K562 (cell line): ENCODE results near the gene MYO16. TPM values are rescaled to one million over a fixed set of nuclear protein-coding genes. Genes with fewer than 3 reads are reported as not detected.

Experiments
- ATAC-seq: fragments of 200-7000 bp; cut with Tn5 transposase; 3 replicates; pipeline ENCODE4 v1.9.1; 2020; ENCODE audit warnings: moderate library complexity
- BruUV-seq: library from RNA; stranded (reverse); fragments of 400-500 nt; replicated peaks from 2 replicates; lab custom pipeline; 2021; lab: Mats Ljungman, UMichigan
- CTCF ChIA-PET: fragments of 300-600 bp; formaldehyde crosslinking; extraction: SDS; loops from one replicate; lab custom pipeline; 2021; ENCODE audit warnings: low intra/inter-chr PET ratio; lab: Yijun Ruan, JAX
- POLR2A ChIA-PET: fragments of 300-600, 350-650 bp; sonication (Branson Sonifier 250); formaldehyde crosslinking; extraction: SDS; loops from one replicate; lab custom pipeline; 2021; ENCODE audit warnings: antibody characterized with exemption, inconsistent platforms; lab: Yijun Ruan, JAX
- DNase-seq, 4 experiments: peaks; one replicate each; pipeline versions ENCODE4 v3.0.0 to v3.0.0-alpha.2; 2011 to 2018; ENCODE audit warnings: low spot score in 3 of 4, mixed read lengths in 3 of 4; ENCODE audit errors: extremely low read depth in 1 of 4
- FAIRE-seq: peaks from 2 replicates; lab custom pipeline; 2011; peaks lifted over from hg19 to GRCh38; lab: Jason Lieb, UNC
- H2AFZ ChIP-seq: 2 replicates; pipeline ENCODE4 v1.6.0; 2011; ENCODE audit warnings: low read depth, low read length, control low read depth, inconsistent platforms
- H3K27ac ChIP-seq: fragments of 200-600 bp; 3 replicates; pipeline ENCODE4 v1.8.0; 2011; ENCODE audit warnings: low read depth, mild to moderate bottlenecking, control low read depth, inconsistent platforms, low read length, moderate library complexity, mixed read lengths; ENCODE audit errors: extremely low read depth
- H3K27me3 ChIP-seq, 2 experiments: fragments of 300-600 bp in 1 of 2; 2 replicates in 1 of 2; 3 replicates in 1 of 2; pipeline versions ENCODE4 v1.6.0 to v1.8.0; 2011; ENCODE audit warnings: inconsistent platforms in 2 of 2, low read length in 2 of 2, mild to moderate bottlenecking in 1 of 2, mixed read lengths in 1 of 2, moderate library complexity in 1 of 2; ENCODE audit not compliant: control insufficient read depth in 2 of 2, insufficient read depth in 2 of 2
- H3K36me3 ChIP-seq: fragments of 300-600 bp; 3 replicates; pipeline ENCODE4 v1.8.0; 2011; ENCODE audit warnings: mild to moderate bottlenecking, low read length, inconsistent platforms; ENCODE audit not compliant: control insufficient read depth, insufficient read depth
- H3K4me1 ChIP-seq, 2 experiments: fragments of 200-600 bp in 1 of 2; replicated peaks in 1 of 2; 2 replicates in 1 of 2; 3 replicates in 1 of 2; pipeline versions ENCODE4 v1.5.1 to v1.8.0; 2011; ENCODE audit warnings: inconsistent platforms in 2 of 2, low read length in 2 of 2, mild to moderate bottlenecking in 1 of 2, mixed read lengths in 1 of 2, moderate library complexity in 1 of 2; ENCODE audit not compliant: control insufficient read depth in 2 of 2, insufficient read depth in 2 of 2
- H3K4me2 ChIP-seq: 2 replicates; pipeline ENCODE4 v1.6.1; 2011; ENCODE audit warnings: low read length, control low read depth, inconsistent platforms, mixed read lengths; ENCODE audit not compliant: insufficient read depth
- H3K4me3 ChIP-seq: fragments of 200-600 bp; sonication (generic), shearing (Covaris generic); 2 replicates; pipeline ENCODE4 v1.5.1; 2016; ENCODE audit warnings: control low read depth, inconsistent platforms
- H3K79me2 ChIP-seq: fragments of 200-600 bp; 3 replicates; pipeline ENCODE4 v1.8.0; 2011; ENCODE audit warnings: low read length, inconsistent platforms; ENCODE audit not compliant: control insufficient read depth, insufficient read depth
- H3K9ac ChIP-seq, 2 experiments: 2 replicates each; pipeline versions ENCODE4 v1.6.0 to v1.6.1; 2011; ENCODE audit warnings: low read depth in 2 of 2, low read length in 2 of 2, control low read depth in 1 of 2, inconsistent platforms in 1 of 2, mild to moderate bottlenecking in 1 of 2, mixed read lengths in 1 of 2; ENCODE audit not compliant: insufficient read depth in 1 of 2
- H3K9me1 ChIP-seq: one replicate; pipeline ENCODE4 v1.6.0; 2011; ENCODE audit warnings: inconsistent platforms, mild to moderate bottlenecking, low read length, moderate library complexity; ENCODE audit not compliant: control insufficient read depth, insufficient read depth
- H3K9me3 ChIP-seq: replicated peaks from 2 replicates; pipeline ENCODE4 v1.5.1; 2011; ENCODE audit warnings: low read depth, low read length, inconsistent platforms; ENCODE audit not compliant: control insufficient read depth, insufficient read depth
- H4K20me1 ChIP-seq: replicated peaks from 2 replicates; pipeline ENCODE4 v1.6.1; 2011; ENCODE audit warnings: low read length, inconsistent platforms, mixed read lengths; ENCODE audit not compliant: control insufficient read depth, insufficient read depth
- CBX1 ChIP-seq: sonication (generic); IDR thresholded peaks from 2 replicates; pipeline ENCODE4 v1.6.1; 2016; ENCODE audit warnings: antibody characterized with exemption, low read depth, mild to moderate bottlenecking
- ETV5 ChIP-seq: sonication (generic); formaldehyde crosslinking; IDR thresholded peaks from 2 replicates; pipeline ENCODE4 v1.4.0; 2020; ENCODE audit warnings: low read depth, mild to moderate bottlenecking, missing genetic modification reagents
- HIVEP1 ChIP-seq: fragments of 250-450 bp; sonication (Bioruptor Pico); IDR thresholded peaks from 2 replicates; pipeline ENCODE4 v1.4.0; 2020; ENCODE audit warnings: mild to moderate bottlenecking
- HLTF ChIP-seq: fragments of 450-650 bp; IDR thresholded peaks from 2 replicates; pipeline ENCODE4 v1.6.1; 2016
- LCOR ChIP-seq: sonication (generic); formaldehyde crosslinking; IDR thresholded peaks from 2 replicates; pipeline ENCODE4 v1.8.0; 2022; ENCODE audit warnings: mild to moderate bottlenecking, missing genetic modification reagents
- NCOA4 ChIP-seq: fragments of 450-650 bp; IDR thresholded peaks from 2 replicates; pipeline ENCODE4 v1.6.1; 2018; ENCODE audit warnings: mild to moderate bottlenecking; ENCODE audit not compliant: partially characterized antibody
- NR3C1 ChIP-seq: sonication (generic); formaldehyde crosslinking; IDR thresholded peaks from 2 replicates; pipeline ENCODE4 v1.8.1; 2022; ENCODE audit warnings: missing genetic modification reagents
- PHB ChIP-seq: fragments of 250-450 bp; sonication (Bioruptor Pico); IDR thresholded peaks from 2 replicates; pipeline ENCODE4 v1.5.0; 2021
- ZNF12 ChIP-seq: sonication (generic); formaldehyde crosslinking; IDR thresholded peaks from 2 replicates; pipeline ENCODE4 v1.4.0; 2020; ENCODE audit warnings: mild to moderate bottlenecking, missing genetic modification reagents
- ZNF217 ChIP-seq: sonication (generic); formaldehyde crosslinking; IDR thresholded peaks from 2 replicates; pipeline ENCODE4 v1.8.0; 2022; ENCODE audit warnings: mild to moderate bottlenecking, missing genetic modification reagents
- ZNF253 ChIP-seq: fragments of 250-450 bp; sonication (Bioruptor Pico); conservative IDR thresholded peaks from 2 replicates; pipeline ENCODE4 v1.6.1; 2021; ENCODE audit warnings: mild to moderate bottlenecking
- ZNF316 ChIP-seq: fragments of 450-650 bp; IDR thresholded peaks from 2 replicates; pipeline ENCODE4 v1.6.1; 2016
- ZNF41 ChIP-seq: fragments of 250-450 bp; sonication (Bioruptor Pico); conservative IDR thresholded peaks from 2 replicates; pipeline ENCODE4 v1.4.0; 2020; ENCODE audit warnings: mild to moderate bottlenecking
- WGBS: fragments of 100-300 bp; shearing (Covaris generic); methylation state at CpG from one replicate; pipeline ENCODE4 v1.1.6; 2016; ENCODE audit warnings: low coverage, mixed read lengths; ENCODE audit not compliant: insufficient coverage; ENCODE audit errors: missing lambda C conversion rate; 5-methylcytosine and 5-hydroxymethylcytosine counted together
- in situ Hi-C: fragments of 300-500 bp; cut with MboI; formaldehyde crosslinking; loops from 4 replicates; pipeline ENCODE4 v1.15.0; 2018; ENCODE audit warnings: inconsistent platforms, mixed read lengths
- intact Hi-C: fragments of 100-400 bp; cut with micrococcal nuclease; formaldehyde crosslinking; loops from 2 replicates; pipeline ENCODE4 v1.14.2; 2022
- polyA plus RNA-seq, 8 experiments: library from polyadenylated mRNA; depleted of rRNA in 4 of 8; stranded (reverse) in 5 of 8; unstranded in 3 of 8; fragments of >200 nt; fragmentation: Nextera tagmentation in 2 of 8; fragmentation: Illumina TruSeq in 1 of 8; extraction: Ambion mirVana in 2 of 8; extraction: Trizol in 1 of 8; gene quantifications; 2 replicates each; pipeline versions ENCODE4 v1.2.1 to v1.2.3, GENCODE V29; 2011 to 2014; ENCODE audit warnings: inconsistent platforms in 1 of 8, missing spikeins in 1 of 8
- total RNA-seq, 7 experiments: library from RNA; depleted of rRNA in 6 of 7; stranded (reverse); fragments of >200 nt in 6 of 7; fragmentation: Illumina TruSeq in 2 of 7; extraction: Trizol in 2 of 7; gene quantifications; 2 replicates each; pipeline versions ENCODE4 v1.2.1 to v1.2.3, GENCODE V29; 2011 to 2021; ENCODE audit warnings: low replicate concordance in 1 of 7
- TF ChIP-seq, protein P1 (sequence below), 3 experiments: IDR thresholded peaks in 2 of 3; conservative IDR thresholded peaks in 1 of 3; 2 replicates each; pipeline ENCODE4 v1.5.1; 2011 to 2012; ENCODE audit warnings: low read length in 3 of 3, mild to moderate bottlenecking in 3 of 3, control low read depth in 2 of 3, improper control_type of control experiment in 1 of 3, inconsistent platforms in 1 of 3, low read depth in 1 of 3, mixed read lengths in 1 of 3, moderate library complexity in 1 of 3; ENCODE audit not compliant: insufficient read depth in 2 of 3
- TF ChIP-seq, protein P2 (sequence below): fragments of 200-800 bp; sonication (Bioruptor generic); IDR thresholded peaks from 2 replicates; pipeline ENCODE4 v1.6.1; 2017; ENCODE audit warnings: missing genetic modification characterization, missing compliant biosample characterization
- TF ChIP-seq, protein P3 (sequence below): fragments of 450-650 bp; formaldehyde crosslinking; conservative IDR thresholded peaks from 2 replicates; pipeline ENCODE4 v1.4.0; 2022; ENCODE audit warnings: mild to moderate bottlenecking, missing genetic modification characterization
- TF ChIP-seq, protein P4 (sequence below): fragments of 450-650 bp; formaldehyde crosslinking; IDR thresholded peaks from 2 replicates; pipeline ENCODE4 v1.4.0; 2020; ENCODE audit warnings: mild to moderate bottlenecking, moderate library complexity

Gene MYO16
- total and polyA plus RNA-seq, 9 of the 15 experiments (the other 6 are each of a cell fraction or from before 2014, with no cell fraction given): 4.3 to 45.7 (median 12.1) TPM

DNA sequence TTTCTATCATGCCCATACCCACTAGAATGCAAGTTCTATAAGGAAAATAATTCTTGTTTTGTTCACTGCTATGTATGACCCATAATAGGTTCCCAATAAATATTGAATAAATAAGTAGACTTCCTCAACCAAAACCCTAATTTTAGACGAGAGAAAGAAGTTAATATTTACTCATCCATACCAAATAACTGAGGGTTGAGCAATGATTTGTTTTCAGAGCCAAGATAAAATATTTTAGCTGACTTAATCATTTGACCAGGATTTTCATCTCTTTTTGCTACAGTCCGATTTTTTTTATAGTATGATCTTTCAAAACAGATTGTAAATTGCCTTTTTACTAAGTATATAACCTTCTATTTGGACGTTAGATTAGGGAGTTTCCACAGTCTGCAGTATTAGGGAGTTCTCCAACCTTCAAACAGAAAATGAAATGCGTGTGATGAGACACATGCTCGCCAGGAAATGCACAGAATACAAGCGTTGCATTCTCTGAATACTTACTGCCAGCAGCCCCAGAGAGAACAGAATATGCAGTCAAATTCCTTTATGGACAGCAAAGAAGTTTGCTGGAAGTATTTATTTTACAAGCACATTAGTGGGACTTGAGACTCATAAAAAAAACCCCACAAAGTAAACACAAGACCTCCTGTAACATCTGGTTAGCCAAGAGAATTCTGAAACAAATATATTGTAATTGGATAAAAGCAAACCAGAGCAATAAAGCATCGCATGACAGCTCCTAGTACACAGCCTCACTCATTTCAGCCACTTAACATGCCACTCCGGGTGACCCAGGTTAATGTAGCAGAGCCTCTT is 230.0 kb downstream of the MYO16 start:
- H3K4me2 ChIP-seq: no peak overlapping the region
- no peak overlapping the region for H3K4me3 ChIP-seq
- H4K20me1 ChIP-seq: no peaks in the 10 kb centered on the region
- ChIA-PET POLR2A (no interaction called here), CTCF (no interaction called here)
- in situ Hi-C loops: no loop called here
- no TSS peak for BruUV-seq
- H3K9me1 ChIP-seq: no peaks in the 10 kb centered on the region
- no peak for ATAC-seq
- intact Hi-C loops: no loop called here
- no peak for FAIRE-seq
- DNase-seq: no peak
- H3K9ac ChIP-seq: no peak overlapping the region
- H3K27me3 ChIP-seq: no peaks in the 10 kb centered on the region
- no peaks in the 10 kb centered on the region for H3K4me1 ChIP-seq
- no peaks in the 10 kb centered on the region for H3K9me3 ChIP-seq
- no peak overlapping the region for H3K27ac ChIP-seq
- peaks cover 7% of the 10 kb centered on the region; the same call in 1 of the 3 replicates for H3K36me3 ChIP-seq
- H2AFZ ChIP-seq: no peak overlapping the region
- no peaks in the 10 kb centered on the region for H3K79me2 ChIP-seq
- WGBS: 48% methylated on average over 7 of the region's 8 CpGs
- TF ChIP-seq, protein P1, sequence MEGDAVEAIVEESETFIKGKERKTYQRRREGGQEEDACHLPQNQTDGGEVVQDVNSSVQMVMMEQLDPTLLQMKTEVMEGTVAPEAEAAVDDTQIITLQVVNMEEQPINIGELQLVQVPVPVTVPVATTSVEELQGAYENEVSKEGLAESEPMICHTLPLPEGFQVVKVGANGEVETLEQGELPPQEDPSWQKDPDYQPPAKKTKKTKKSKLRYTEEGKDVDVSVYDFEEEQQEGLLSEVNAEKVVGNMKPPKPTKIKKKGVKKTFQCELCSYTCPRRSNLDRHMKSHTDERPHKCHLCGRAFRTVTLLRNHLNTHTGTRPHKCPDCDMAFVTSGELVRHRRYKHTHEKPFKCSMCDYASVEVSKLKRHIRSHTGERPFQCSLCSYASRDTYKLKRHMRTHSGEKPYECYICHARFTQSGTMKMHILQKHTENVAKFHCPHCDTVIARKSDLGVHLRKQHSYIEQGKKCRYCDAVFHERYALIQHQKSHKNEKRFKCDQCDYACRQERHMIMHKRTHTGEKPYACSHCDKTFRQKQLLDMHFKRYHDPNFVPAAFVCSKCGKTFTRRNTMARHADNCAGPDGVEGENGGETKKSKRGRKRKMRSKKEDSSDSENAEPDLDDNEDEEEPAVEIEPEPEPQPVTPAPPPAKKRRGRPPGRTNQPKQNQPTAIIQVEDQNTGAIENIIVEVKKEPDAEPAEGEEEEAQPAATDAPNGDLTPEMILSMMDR (IDR thresholded peaks at IDR 0.05 in 2 of 3, conservative IDR thresholded peaks at IDR 0.05 in 1 of 3; ENCODE audit: insufficient read depth in 2 of 3, low read depth in 1 of 3, low read length in 3 of 3): no peak
- no peak for TF ChIP-seq CBX1
- TF ChIP-seq LCOR: no peak
- no peak for TF ChIP-seq ZNF316
- no peak for TF ChIP-seq ETV5 (CRISPR knock-in tag)
- no peak for TF ChIP-seq NR3C1 (CRISPR knock-in tag)
- no peak for TF ChIP-seq HIVEP1 (CRISPR knock-in tag)
- no peak for TF ChIP-seq NCOA4
- no peak for TF ChIP-seq PHB (CRISPR knock-in tag)
- TF ChIP-seq, protein P2, sequence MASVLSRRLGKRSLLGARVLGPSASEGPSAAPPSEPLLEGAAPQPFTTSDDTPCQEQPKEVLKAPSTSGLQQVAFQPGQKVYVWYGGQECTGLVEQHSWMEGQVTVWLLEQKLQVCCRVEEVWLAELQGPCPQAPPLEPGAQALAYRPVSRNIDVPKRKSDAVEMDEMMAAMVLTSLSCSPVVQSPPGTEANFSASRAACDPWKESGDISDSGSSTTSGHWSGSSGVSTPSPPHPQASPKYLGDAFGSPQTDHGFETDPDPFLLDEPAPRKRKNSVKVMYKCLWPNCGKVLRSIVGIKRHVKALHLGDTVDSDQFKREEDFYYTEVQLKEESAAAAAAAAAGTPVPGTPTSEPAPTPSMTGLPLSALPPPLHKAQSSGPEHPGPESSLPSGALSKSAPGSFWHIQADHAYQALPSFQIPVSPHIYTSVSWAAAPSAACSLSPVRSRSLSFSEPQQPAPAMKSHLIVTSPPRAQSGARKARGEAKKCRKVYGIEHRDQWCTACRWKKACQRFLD (CRISPR knock-in tag): no peak
- no peak for TF ChIP-seq ZNF217 (CRISPR knock-in tag)
- no peak for TF ChIP-seq ZNF12 (CRISPR knock-in tag)
- TF ChIP-seq, protein P3, sequence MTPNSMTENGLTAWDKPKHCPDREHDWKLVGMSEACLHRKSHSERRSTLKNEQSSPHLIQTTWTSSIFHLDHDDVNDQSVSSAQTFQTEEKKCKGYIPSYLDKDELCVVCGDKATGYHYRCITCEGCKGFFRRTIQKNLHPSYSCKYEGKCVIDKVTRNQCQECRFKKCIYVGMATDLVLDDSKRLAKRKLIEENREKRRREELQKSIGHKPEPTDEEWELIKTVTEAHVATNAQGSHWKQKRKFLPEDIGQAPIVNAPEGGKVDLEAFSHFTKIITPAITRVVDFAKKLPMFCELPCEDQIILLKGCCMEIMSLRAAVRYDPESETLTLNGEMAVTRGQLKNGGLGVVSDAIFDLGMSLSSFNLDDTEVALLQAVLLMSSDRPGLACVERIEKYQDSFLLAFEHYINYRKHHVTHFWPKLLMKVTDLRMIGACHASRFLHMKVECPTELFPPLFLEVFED: no peak
- TF ChIP-seq, protein P4, sequence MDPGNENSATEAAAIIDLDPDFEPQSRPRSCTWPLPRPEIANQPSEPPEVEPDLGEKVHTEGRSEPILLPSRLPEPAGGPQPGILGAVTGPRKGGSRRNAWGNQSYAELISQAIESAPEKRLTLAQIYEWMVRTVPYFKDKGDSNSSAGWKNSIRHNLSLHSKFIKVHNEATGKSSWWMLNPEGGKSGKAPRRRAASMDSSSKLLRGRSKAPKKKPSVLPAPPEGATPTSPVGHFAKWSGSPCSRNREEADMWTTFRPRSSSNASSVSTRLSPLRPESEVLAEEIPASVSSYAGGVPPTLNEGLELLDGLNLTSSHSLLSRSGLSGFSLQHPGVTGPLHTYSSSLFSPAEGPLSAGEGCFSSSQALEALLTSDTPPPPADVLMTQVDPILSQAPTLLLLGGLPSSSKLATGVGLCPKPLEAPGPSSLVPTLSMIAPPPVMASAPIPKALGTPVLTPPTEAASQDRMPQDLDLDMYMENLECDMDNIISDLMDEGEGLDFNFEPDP: no peak
- no peak for TF ChIP-seq ZNF253
- no peak for TF ChIP-seq HLTF
- TF ChIP-seq ZNF41: no peak
